ENCODE data around the gene CRYGS.
"Not testable (repeated sequence)": the region's sequence is repeated elsewhere in the genome, so short reads cannot be mapped to it uniquely, and the experiment has no call there.

Gene CRYGS

DNA sequence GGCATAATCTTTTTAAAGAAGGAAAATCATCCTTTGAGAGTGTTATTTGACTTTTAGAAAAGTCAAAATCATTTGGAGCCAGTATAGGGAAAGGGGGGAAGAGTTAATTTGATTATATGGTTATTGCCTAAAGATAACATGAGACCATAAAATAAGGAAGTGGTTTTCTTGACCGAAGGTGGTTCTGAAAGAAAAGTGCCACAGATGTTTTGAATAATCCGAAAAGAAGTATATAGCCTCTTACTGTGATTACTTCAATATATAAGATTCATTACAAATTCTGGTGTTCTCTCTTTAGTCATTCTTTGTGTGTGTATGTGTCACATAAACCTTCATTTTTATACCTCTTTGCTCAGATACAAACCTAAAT, 27.4 kb upstream of the CRYGS start:
- H3K4me3 ChIP-seq (ENCODE audit: control insufficient read depth, low read depth, low read length): peak overlapping the region; percentile 97; the same call in 1 of the 2 replicates
- TF ChIP-seq, protein P1, sequence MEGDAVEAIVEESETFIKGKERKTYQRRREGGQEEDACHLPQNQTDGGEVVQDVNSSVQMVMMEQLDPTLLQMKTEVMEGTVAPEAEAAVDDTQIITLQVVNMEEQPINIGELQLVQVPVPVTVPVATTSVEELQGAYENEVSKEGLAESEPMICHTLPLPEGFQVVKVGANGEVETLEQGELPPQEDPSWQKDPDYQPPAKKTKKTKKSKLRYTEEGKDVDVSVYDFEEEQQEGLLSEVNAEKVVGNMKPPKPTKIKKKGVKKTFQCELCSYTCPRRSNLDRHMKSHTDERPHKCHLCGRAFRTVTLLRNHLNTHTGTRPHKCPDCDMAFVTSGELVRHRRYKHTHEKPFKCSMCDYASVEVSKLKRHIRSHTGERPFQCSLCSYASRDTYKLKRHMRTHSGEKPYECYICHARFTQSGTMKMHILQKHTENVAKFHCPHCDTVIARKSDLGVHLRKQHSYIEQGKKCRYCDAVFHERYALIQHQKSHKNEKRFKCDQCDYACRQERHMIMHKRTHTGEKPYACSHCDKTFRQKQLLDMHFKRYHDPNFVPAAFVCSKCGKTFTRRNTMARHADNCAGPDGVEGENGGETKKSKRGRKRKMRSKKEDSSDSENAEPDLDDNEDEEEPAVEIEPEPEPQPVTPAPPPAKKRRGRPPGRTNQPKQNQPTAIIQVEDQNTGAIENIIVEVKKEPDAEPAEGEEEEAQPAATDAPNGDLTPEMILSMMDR (IDR thresholded peaks at IDR 0.05; ENCODE audit: control insufficient read depth, insufficient read depth, low read depth, low read length, missing control alignments): no peak
- no peak for DNase-seq (ENCODE audit: low read depth)

GRCh38 chr3:186570941-186571643, 26.9 kb upstream of the CRYGS start:
- TF ChIP-seq, protein P1 (IDR thresholded peaks at IDR 0.05; ENCODE audit: control insufficient read depth, insufficient read depth, low read depth, low read length, missing control alignments): no peak
- no peak for DNase-seq (ENCODE audit: low read depth)
- H3K4me3 ChIP-seq (ENCODE audit: control insufficient read depth, low read depth, low read length): peak overlapping the region; percentile 97

GRCh38 chr3:186570096-186570940, 26.1 kb upstream of the CRYGS start, which contains the start of gene DNAJB11:
Gene DNAJB11, plus strand, starts transcription at chr3:186570720. Its CDS starts 178 bp downstream, at chr3:186570898.
- peak; percentile 99 for DNase-seq (ENCODE audit: low read depth)
- H3K4me3 ChIP-seq (ENCODE audit: control insufficient read depth, low read depth, low read length): peak within 1 kb of the TSS; percentile 97
- TF ChIP-seq, protein P1 (IDR thresholded peaks at IDR 0.05; ENCODE audit: control insufficient read depth, insufficient read depth, low read depth, low read length, missing control alignments): no peak

DNA sequence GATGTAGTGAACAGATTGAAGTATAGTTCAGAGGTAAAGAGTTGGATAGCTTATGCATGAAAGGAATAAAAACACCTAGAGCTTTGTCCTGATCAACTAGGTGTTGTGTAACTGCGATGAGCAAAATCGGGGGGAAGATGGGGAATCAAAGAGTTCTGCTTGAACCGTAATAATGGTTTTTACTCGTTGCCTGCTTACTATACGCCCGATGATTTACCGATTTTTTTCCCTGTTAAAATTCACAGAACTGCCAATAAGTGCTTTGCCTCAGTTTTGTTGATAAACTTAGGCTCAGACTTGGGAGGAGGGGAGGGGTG, 25.6 kb upstream of the CRYGS start:
- H3K4me3 ChIP-seq (ENCODE audit: control insufficient read depth, low read depth, low read length): peak overlapping the region; percentile 69
- TF ChIP-seq, protein P1 (IDR thresholded peaks at IDR 0.05; ENCODE audit: control insufficient read depth, insufficient read depth, low read depth, low read length, missing control alignments): no peak
- no peak for DNase-seq (ENCODE audit: low read depth)

GRCh38 chr3:186569361-186569760, 25.2 kb upstream of the CRYGS start:
- not testable (repeated sequence) for DNase-seq (ENCODE audit: low read depth); H3K4me3 ChIP-seq (ENCODE audit: control insufficient read depth, low read depth, low read length)

- DNase-seq (ENCODE audit: low read depth): peak; percentile 29
- peak within 1 kb of the TSS; percentile 97 for H3K4me3 ChIP-seq (ENCODE audit: control insufficient read depth, low read depth, low read length)
- TF ChIP-seq, protein P1 (IDR thresholded peaks at IDR 0.05; ENCODE audit: control insufficient read depth, insufficient read depth, low read depth, low read length, missing control alignments): no peak
Observed at GRCh38 chr3:186567072-186567921, 23.1 kb upstream of the CRYGS start, which contains the start of gene TBCCD1. Gene TBCCD1, minus strand, starts transcription at chr3:186567339. Its CDS starts 3,010 bp downstream, at chr3:186564329.

All from AG09309 (cell line).